T-helper 2 cell (primary cell): ENCODE results near the gene CPNE5.
"Not testable (repeated sequence)": the region's sequence is repeated elsewhere in the genome, so short reads cannot be mapped to it uniquely, and the experiment has no call there.

ENCODE experiments used
- DNase-seq, 5 experiments: peaks; one replicate each; pipeline versions ENCODE4 v3.0.0 to v3.0.0-alpha.2; 2012 to 2022

CPNE5 gene

DNA sequence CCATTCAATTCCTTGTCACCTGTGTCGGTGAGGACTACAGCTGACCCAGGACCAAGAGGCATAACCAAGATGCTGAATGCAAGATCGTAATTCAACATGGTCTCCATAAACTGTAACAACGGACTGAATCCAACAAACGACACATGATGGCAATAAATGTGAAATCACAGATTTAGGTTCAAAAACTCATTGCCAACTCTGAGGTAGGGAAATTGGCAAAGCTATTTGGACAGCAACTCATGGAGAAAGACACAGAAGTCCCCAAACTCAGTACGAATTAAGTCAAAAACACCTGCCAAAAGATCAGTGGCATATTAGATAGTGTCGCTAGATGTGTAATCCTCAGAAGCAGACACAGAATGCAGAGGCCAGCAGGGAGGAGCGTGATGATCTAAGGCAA is 25.0 kb downstream of the CPNE5 start:
- no peak for DNase-seq

DNA sequence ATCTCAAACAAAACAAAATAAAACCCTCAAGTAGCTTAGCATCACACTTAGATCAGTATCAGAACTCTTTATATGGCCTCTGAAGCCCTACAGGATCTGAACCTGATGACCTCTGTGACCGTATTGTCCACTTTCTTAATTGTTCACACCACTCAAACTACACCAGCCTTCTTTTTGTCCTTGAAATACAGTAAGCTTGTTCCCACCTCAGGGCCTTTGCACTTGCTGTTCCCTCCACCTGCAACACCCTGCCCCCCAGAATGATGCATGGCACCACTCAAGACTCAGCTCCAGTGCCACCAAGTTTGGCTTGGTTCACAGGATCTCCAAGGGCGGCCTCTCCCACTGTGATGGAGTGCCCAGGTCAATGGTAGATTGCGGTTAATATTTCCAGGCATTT is 25.7 kb downstream of the CPNE5 start:
- DNase-seq = no peak

- not testable (repeated sequence) for DNase-seq
Measured at GRCh38 chr6:36813047-36813446, 26.2 kb downstream of the CPNE5 start.

DNA sequence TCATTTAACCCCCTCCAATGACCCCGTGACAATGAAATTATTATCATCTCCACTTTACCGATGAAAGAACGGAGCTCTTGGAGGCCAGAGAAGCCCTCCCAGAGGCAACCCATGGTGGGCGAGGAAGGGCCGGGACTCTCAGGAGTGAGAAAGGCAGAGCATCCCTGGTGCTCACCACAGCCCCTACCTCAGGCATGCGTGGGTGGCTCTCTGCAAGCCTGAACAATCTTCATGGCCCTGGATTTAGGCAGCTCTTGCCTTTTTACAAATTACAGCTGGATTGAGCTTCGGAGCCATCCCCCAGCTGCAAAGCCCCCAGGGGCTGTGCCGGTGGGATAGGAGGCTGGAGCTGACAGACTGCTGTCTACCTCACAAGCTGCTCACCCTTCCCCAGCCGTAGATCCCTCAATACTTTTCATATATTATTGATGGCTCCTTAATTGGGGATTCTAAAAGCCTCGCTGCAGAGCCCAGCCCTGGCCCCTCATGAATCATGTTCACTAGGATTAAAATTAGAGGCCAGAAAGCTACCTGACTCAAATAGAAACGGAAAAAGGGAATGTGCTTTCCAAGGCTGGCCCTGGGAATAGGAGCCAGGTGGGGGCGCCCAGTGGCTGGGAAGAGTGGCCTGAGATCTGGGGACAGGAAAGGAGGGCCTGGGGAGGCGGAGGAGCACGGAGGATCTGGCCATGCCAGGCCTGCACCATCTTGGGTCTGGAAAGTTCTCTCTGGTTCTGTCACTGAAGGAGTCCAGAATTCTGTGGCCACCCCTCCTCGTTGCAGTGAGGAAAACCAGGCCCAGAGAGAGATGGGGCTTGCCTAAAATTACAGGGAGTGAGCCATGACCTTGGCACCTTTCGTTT is 29.1 kb downstream of the CPNE5 start:
- DNase-seq = no peak

- no peak for DNase-seq
Measured at GRCh38 chr6:36809156-36809555, 30.1 kb downstream of the CPNE5 start.

GRCh38 chr6:36808634-36809033 is 30.6 kb downstream of the CPNE5 start:
- DNase-seq = no peak

DNA sequence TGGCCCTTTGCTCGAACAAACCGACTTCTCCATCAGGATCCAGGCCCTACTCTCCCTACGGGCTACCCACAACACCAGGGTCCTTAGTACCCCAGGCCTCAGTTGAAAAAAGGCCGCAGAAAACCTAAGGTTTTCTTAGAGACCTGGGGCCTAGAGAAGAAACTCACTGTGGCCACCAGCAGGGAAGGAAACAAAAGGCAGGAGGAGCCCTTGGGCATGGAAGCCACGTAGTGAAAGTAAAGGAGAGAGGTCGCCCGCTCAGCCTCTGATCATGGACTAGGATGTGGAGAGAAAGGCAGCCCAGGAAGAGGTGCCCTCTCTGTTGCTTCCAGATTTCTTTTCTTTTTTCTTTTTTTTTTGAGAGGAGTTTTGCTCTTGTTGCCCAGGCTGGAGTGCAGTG is 31.5 kb downstream of the CPNE5 start:
- no peak for DNase-seq

DNA sequence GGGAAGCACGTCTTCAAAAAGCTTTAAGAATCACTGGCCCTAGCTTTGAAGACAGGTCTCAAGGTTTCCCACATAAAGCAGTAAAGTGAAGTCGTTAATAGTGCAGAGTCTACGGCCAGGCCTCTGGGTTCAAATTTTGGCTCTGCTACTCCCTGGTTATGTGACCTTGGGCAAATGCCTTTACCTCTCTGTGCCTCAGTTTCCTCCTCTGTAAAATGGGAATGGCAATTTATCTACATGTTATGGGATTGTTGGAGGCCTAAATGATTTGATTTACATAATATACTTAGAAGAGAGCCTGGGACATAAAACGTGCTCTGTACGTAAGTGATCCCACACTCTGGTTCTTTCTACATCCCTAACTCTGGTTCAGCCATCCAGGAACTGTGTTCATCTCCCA is 32.1 kb downstream of the CPNE5 start:
- no peak for DNase-seq

DNA sequence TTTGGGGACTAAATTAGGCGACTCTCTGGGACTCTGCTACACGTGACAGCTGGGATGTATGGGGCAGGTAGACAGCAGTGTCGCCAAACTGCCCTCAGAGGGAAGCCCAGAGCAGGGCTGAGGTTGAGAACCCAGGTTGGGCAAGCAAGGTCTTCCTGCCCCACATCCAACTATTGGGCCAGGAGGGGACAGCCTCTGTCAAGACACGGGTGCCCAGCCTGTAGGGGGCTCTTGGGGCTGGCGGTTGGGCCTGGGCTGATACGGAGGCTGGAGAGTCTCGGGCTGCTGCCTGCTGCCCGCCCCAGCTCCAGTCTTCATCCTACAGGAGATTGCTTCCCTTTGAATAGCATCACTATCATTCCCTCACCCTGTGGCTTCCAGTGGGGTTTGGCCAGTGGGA is 33.3 kb downstream of the CPNE5 start:
- no peak for DNase-seq

DNA sequence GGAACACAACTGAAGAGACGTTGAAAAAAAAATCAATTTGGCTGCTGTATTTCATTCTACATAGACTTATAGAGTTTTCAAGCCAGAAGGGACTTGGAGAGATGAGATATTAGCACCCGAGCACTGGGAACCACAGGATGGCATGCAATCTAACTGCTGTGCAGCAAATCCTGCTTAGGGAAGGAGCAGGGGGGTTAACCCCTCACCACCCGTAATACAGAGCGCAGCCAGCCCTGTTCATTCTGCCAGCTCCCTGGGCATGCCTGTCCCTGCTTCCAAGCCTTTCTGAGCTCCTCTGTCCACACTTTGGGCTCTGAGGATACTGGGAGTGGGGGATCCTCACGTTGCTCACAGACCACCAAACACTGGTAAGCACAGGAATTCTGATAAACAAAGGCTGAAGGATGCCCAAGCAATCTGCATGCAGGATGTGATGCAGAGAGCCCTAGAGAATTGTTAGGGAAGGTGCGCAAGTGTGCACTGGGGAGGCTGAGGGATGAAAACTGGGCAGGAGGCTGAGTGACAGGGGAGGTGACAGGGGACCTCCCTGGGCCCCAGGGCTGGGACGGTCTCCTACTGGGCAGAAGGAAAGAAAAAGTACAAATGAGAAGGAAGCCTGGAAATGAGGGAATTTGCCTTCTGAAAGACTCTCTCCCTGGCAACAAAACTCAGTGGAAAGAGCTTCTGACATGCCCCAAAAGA is 34.0 kb downstream of the CPNE5 start:
- DNase-seq = no peak

GRCh38 chr6:36804563-36804962 is 34.7 kb downstream of the CPNE5 start:
- no peak for DNase-seq

GRCh38 chr6:36803908-36804307 is 35.3 kb downstream of the CPNE5 start:
- no peak for DNase-seq

- DNase-seq = no peak
Measured at GRCh38 chr6:36803482-36803881, 35.8 kb downstream of the CPNE5 start.

- no peak for DNase-seq
Measured at GRCh38 chr6:36800223-36801076, 38.8 kb downstream of the CPNE5 start.

DNA sequence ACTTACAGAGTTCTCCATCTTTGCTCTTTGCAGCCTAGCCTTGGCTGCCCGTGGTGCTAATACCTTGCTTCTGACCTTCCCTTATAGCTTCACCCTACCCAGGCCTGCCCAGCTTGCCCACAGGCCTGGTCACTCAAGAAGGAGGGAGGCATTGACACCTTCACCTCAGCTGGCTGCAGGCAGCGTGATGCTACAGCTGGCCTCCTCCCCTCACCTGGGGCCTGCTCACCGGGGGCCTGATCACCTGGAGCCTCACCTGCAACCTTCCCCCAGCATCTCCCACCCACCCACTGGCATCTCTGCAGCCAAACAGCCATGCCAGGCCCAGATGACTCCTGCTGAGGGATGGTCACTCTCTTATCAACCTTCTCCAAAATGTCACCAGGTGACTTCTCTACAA is 40.4 kb downstream of the CPNE5 start:
- no peak for DNase-seq

- no peak for DNase-seq
Measured at GRCh38 chr6:36797653-36798052, 41.6 kb downstream of the CPNE5 start.

- no peak for DNase-seq
Measured at GRCh38 chr6:36797055-36797454, 42.2 kb downstream of the CPNE5 start.

- DNase-seq = no peak
Measured at GRCh38 chr6:36794713-36795065, 44.6 kb downstream of the CPNE5 start.

GRCh38 chr6:36793913-36794712 is 45.1 kb downstream of the CPNE5 start:
- DNase-seq = no peak

GRCh38 chr6:36793296-36793912 is 45.8 kb downstream of the CPNE5 start:
- DNase-seq = no peak

GRCh38 chr6:36791521-36792135 is 47.6 kb downstream of the CPNE5 start:
- DNase-seq = no peak

DNA sequence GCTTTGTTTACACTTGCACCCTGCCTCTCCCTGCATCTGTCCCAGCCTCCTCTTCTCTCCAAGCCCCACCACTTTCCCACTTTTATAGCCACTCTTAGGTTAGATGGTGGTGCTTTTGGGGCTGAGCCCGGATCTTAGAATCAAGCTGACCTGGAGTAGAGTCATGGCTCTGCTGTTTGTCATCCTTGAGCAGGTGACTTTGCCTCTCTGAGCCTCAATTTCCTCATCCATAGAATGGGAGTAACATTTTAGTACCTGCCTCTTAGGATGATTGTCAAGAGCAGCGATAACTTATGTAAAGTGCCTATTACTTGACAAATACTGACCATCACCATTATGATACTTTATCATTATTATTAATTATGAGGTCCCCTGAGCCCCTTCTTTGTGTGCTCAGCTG is 48.2 kb downstream of the CPNE5 start:
- no peak for DNase-seq
